ENCODE results near the gene HSPBP1. TPM values are rescaled to one million over a fixed set of nuclear protein-coding genes. Genes with fewer than 3 reads are reported as not detected.

HSPBP1 gene
- total RNA-seq, 2 experiments from 2014 or later: 46.4 to 47.1 TPM

DNA sequence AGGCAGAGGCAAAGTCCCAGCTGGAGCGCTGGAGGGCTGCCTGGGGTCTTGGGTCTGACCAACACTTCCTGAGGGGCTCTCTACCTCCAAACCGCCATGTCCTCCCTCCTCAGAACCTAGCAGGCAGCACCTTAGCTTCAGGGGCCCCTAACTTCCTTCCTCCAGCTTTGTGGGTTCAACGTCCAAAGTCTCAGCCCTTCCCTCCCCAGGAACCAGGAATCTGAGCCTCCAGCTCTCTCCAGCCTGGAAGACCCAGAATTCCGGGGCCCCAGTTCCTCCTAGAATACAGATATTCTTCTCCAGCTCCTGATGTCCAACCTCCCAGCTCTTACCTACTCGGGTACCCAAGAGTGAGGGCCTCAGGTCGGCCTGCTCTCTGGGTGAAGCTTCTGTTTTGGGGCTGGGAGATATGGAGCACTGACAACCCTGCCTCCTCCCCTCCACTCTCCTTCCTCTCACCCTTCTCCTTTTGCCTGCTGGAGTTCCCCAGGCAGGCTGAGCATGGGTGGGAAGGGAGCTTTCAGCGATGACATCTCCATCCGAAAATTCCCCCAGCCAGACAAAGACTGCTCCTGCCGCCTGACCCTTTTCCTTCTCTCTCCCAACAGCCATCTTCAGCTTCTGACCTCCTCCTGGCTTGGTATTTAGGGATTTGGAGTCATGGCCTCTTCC, 41.7 kb upstream of the HSPBP1 start:
- Mint-ChIP-seq H3K36me3 (ENCODE audit: low read depth) (no peaks in the 10 kb centered on the region), H3K4me1 (ENCODE audit: low read depth) (no peaks in the 10 kb centered on the region), H3K9me3 (no peaks in the 10 kb centered on the region), H3K4me3 (no peak overlapping the region), H3K27me3 (peaks cover 5% of the 10 kb centered on the region), H3K27ac (no peak overlapping the region)
- ChIA-PET POLR2A (interaction anchor here (1.4 kb wide), 1 partner anchor 85 kb away, joined by 4 read pairs; the partner anchor contains the start of gene UBE2S), CTCF (interaction anchor here (1.4 to 2.8 kb wide), 2 partner anchors 20 to 63 kb away, joined by 4 to 8 read pairs; partner anchors contain the start of gene TMEM238)
- no peak for ATAC-seq
- intact Hi-C loops (cut with micrococcal nuclease): no loop called here
- no peak for DNase-seq
- TF ChIP-seq, protein P1, sequence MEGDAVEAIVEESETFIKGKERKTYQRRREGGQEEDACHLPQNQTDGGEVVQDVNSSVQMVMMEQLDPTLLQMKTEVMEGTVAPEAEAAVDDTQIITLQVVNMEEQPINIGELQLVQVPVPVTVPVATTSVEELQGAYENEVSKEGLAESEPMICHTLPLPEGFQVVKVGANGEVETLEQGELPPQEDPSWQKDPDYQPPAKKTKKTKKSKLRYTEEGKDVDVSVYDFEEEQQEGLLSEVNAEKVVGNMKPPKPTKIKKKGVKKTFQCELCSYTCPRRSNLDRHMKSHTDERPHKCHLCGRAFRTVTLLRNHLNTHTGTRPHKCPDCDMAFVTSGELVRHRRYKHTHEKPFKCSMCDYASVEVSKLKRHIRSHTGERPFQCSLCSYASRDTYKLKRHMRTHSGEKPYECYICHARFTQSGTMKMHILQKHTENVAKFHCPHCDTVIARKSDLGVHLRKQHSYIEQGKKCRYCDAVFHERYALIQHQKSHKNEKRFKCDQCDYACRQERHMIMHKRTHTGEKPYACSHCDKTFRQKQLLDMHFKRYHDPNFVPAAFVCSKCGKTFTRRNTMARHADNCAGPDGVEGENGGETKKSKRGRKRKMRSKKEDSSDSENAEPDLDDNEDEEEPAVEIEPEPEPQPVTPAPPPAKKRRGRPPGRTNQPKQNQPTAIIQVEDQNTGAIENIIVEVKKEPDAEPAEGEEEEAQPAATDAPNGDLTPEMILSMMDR (IDR thresholded peaks at IDR 0.05): no peak

DNA sequence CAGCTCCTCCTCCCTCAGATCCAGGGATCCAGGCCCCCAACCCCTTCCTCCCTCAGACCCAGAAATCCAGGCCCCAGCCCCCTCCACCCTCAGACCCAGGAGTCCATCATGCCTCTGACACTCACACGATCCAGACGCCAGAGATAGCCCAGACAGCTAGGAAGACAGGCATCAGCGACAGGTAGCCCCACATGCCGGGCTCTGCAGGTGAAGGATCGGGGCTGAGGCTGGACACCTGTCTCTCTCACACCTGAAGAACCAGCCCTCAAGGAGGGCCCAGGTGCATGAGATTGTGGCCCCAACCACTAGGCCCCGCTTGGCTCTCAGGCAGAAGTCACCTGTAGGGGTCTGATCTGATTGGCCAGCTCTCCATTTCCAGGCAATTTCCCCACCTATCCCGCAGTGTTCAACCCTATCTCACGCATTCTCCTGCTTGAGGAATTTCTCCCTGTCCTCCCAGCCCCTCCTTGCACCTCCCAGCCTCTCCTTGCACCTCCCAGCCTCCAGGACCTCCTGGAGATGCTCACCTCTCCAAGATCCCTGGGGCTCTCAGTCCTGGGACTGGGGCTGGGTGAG, 41.0 kb upstream of the HSPBP1 start:
- Mint-ChIP-seq H3K4me3 (no peak overlapping the region), H3K36me3 (ENCODE audit: low read depth) (no peaks in the 10 kb centered on the region), H3K27ac (no peak overlapping the region), H3K27me3 (peaks cover 5% of the 10 kb centered on the region), H3K4me1 (ENCODE audit: low read depth) (no peaks in the 10 kb centered on the region), H3K9me3 (no peaks in the 10 kb centered on the region)
- ChIA-PET POLR2A (no interaction called here), CTCF (interaction anchor here (0.8 to 2.8 kb wide), 2 partner anchors 19 to 29 kb away, joined by 3 to 8 read pairs; no protein-coding TSS in a partner anchor)
- TF ChIP-seq, protein P1 (IDR thresholded peaks at IDR 0.05): no peak
- no peak for ATAC-seq
- intact Hi-C loops (cut with micrococcal nuclease): no loop called here
- no peak for DNase-seq

DNA sequence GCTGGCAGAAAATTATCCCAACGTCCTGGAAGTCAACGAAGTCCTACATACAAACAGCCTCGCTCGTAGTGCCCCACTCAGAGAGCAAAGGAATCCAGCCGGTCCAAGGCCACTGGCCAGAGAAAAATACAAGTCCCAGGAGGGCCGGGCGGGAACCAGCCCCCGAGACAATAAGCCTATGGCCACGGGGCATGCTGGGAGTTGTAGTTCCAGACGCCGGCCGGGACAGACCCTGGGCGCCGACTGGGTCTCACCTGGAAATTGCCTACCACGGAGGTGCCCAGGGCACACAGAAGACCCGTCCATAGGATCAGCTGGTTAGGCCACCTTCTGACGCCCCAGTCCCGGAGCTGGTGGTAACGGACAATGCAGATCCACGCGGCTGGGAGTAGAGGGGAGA, 39.9 kb upstream of the HSPBP1 start:
- Mint-ChIP-seq H3K9me3 (no peaks in the 10 kb centered on the region), H3K27ac (no peak overlapping the region), H3K4me3 (no peak overlapping the region), H3K4me1 (ENCODE audit: low read depth) (no peaks in the 10 kb centered on the region), H3K27me3 (peaks cover 5% of the 10 kb centered on the region), H3K36me3 (ENCODE audit: low read depth) (no peaks in the 10 kb centered on the region)
- TF ChIP-seq, protein P1 (IDR thresholded peaks at IDR 0.05): no peak
- ATAC-seq (no peak), DNase-seq (no peak)
- ChIA-PET POLR2A (no interaction called here), CTCF (interaction anchor here (1.1 to 2.8 kb wide), 2 partner anchors 18 kb away, joined by 3 to 8 read pairs; no protein-coding TSS in a partner anchor)
- intact Hi-C loops (cut with micrococcal nuclease): no loop called here

DNA sequence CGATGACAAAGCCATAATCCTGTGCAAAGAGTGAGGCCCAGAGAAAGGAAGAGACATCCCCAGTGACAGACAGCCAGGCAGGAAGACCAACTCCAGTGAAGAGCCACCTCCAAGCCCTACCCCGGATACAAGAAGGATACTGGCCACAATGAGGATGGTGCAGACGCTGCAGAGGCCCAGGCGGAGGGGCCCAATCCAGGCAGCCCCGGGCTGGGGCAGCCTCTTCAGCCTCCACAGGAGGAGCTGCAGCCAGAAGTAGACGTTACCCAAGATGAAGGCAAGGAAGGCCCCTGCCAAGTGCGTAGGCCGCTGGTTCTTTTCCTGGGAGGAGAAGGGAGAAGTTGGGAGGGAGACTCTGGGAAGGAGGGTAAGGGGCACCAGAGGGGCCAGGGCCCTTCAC, 36.7 kb upstream of the HSPBP1 start:
- ATAC-seq (no peak), DNase-seq (no peak)
- Mint-ChIP-seq H3K4me3 (no peak overlapping the region), H3K4me1 (ENCODE audit: low read depth) (no peaks in the 10 kb centered on the region), H3K36me3 (ENCODE audit: low read depth) (no peaks in the 10 kb centered on the region), H3K27me3 (no peaks in the 10 kb centered on the region), H3K9me3 (no peaks in the 10 kb centered on the region), H3K27ac (no peak overlapping the region)
- POLR2A ChIA-PET: no interaction called here
- intact Hi-C loops (cut with micrococcal nuclease): no loop called here
- CTCF ChIA-PET: interaction anchor here (1.9 kb wide), 1 partner anchor 15 kb away, joined by 10 read pairs; no protein-coding TSS in a partner anchor
- TF ChIP-seq, protein P1 (IDR thresholded peaks at IDR 0.05): no peak

DNA sequence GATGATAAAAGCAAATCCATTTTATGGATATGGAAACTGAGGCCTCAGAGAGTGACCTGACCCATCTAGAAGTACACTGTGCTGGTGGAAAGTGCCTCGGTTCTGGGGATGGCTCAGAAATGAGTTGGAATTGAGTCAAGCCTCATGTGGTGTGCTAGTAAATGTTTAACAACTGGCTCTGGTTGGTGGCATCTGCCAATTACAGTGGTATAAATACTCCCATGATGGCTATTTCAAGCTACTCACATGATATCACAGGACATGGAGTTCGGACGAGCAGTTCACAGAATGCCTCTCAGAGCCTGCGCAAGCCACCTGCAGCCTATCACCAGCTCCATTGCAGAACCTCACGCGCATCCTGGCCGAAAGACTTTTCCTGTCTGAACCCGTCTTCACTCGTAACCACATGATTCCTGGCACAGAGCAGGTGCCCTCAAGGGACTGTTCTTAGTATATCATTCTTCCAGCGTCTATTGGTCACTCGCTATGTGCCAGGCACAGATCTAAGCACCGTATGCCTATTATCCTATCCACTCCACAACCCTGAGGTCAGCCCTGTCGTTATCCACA, 36.1 kb upstream of the HSPBP1 start:
- no peak overlapping the region for H3K4me3 Mint-ChIP-seq
- intact Hi-C loops (cut with micrococcal nuclease): no loop called here
- CTCF ChIA-PET: no interaction called here
- POLR2A ChIA-PET: interaction anchor here (1.2 kb wide), 1 partner anchor 33 kb away, joined by 3 read pairs; no protein-coding TSS in a partner anchor
- H3K36me3 Mint-ChIP-seq (ENCODE audit: low read depth): no peaks in the 10 kb centered on the region
- H3K27me3 Mint-ChIP-seq: no peaks in the 10 kb centered on the region
- no peak for DNase-seq
- no peak for ATAC-seq
- no peaks in the 10 kb centered on the region for H3K4me1 Mint-ChIP-seq (ENCODE audit: low read depth)
- no peak overlapping the region for H3K27ac Mint-ChIP-seq
- H3K9me3 Mint-ChIP-seq: no peaks in the 10 kb centered on the region
- TF ChIP-seq, protein P1 (IDR thresholded peaks at IDR 0.05): no peak

All from activated CD8-positive, alpha-beta T cell treated with anti-CD3 and anti-CD28 coated beads for 36 hours (primary cell).